Endothelial cell (in vitro differentiated cells): Measurements from ENCODE around the gene TMC3. TPM values are rescaled to one million over a fixed set of nuclear protein-coding genes. Genes with fewer than 3 reads are reported as not detected.
"Not testable (repeated sequence)": the region's sequence is repeated elsewhere in the genome, so short reads cannot be mapped to it uniquely, and the experiment has no call there.

Experiments used
- DNase-seq: peaks from one replicate; pipeline ENCODE4 v3.0.0; 2021; ENCODE audit warnings: low spot score
- H3K27ac Mint-ChIP-seq: one replicate; pipeline ENCODE4 v1.8.0; 2021; ENCODE audit warnings: mixed read lengths, inconsistent platforms; ENCODE audit not compliant: unreplicated experiment
- H3K27me3 Mint-ChIP-seq: one replicate; pipeline ENCODE4 v1.8.0; 2021; ENCODE audit warnings: mild to moderate bottlenecking, moderate library complexity, mixed read lengths, inconsistent platforms; ENCODE audit not compliant: unreplicated experiment
- H3K36me3 Mint-ChIP-seq: one replicate; pipeline ENCODE4 v1.8.0; 2021; ENCODE audit warnings: mild to moderate bottlenecking, low read depth, mixed read lengths, inconsistent platforms; ENCODE audit not compliant: unreplicated experiment
- H3K4me1 Mint-ChIP-seq: one replicate; pipeline ENCODE4 v1.8.0; 2021; ENCODE audit warnings: mild to moderate bottlenecking, mixed read lengths, inconsistent platforms; ENCODE audit not compliant: unreplicated experiment
- H3K4me3 Mint-ChIP-seq: one replicate; pipeline ENCODE4 v1.8.0; 2021; ENCODE audit warnings: mild to moderate bottlenecking, mixed read lengths, inconsistent platforms; ENCODE audit not compliant: unreplicated experiment
- H3K9me3 Mint-ChIP-seq: one replicate; pipeline ENCODE4 v1.8.0; 2021; ENCODE audit warnings: mixed read lengths, inconsistent platforms; ENCODE audit not compliant: unreplicated experiment
- total RNA-seq: library from RNA; stranded (reverse); fragmentation: NEBNext Ultra II Directional; extraction: Animal tissue kit (Norgen Biotek cat#: 25700); gene quantifications from one replicate; pipeline ENCODE4 v1.2.1, GENCODE V29; 2021; ENCODE audit not compliant: unreplicated experiment
- TF ChIP-seq, protein P1 (sequence below): fragments of 200-600 bp; sonication (generic); IDR thresholded peaks from one replicate; pipeline ENCODE4 v1.5.0; 2021; ENCODE audit warnings: antibody characterized with exemption; ENCODE audit not compliant: unreplicated experiment

Gene TMC3
- total RNA-seq, 1 donor from 2014 or later, result not detected

- no peaks in the 10 kb centered on the region for H3K9me3 Mint-ChIP-seq
- H3K4me3 Mint-ChIP-seq, result no peak overlapping the region
- peaks cover 4% of the 10 kb centered on the region for H3K36me3 Mint-ChIP-seq
- peaks cover 7% of the 10 kb centered on the region for H3K4me1 Mint-ChIP-seq
- peaks cover 3% of the 10 kb centered on the region for H3K27me3 Mint-ChIP-seq
- TF ChIP-seq, protein P1, sequence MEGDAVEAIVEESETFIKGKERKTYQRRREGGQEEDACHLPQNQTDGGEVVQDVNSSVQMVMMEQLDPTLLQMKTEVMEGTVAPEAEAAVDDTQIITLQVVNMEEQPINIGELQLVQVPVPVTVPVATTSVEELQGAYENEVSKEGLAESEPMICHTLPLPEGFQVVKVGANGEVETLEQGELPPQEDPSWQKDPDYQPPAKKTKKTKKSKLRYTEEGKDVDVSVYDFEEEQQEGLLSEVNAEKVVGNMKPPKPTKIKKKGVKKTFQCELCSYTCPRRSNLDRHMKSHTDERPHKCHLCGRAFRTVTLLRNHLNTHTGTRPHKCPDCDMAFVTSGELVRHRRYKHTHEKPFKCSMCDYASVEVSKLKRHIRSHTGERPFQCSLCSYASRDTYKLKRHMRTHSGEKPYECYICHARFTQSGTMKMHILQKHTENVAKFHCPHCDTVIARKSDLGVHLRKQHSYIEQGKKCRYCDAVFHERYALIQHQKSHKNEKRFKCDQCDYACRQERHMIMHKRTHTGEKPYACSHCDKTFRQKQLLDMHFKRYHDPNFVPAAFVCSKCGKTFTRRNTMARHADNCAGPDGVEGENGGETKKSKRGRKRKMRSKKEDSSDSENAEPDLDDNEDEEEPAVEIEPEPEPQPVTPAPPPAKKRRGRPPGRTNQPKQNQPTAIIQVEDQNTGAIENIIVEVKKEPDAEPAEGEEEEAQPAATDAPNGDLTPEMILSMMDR, result no peak
- no peak overlapping the region for H3K27ac Mint-ChIP-seq
- no peak for DNase-seq
These were observed 42.4 kb downstream of the TMC3 start for GRCh38 chr15:81331600-81331999.

GRCh38 chr15:81331141-81331540 is 42.9 kb downstream of the TMC3 start:
- DNase-seq, H3K4me3 Mint-ChIP-seq, H3K9me3 Mint-ChIP-seq, H3K4me1 Mint-ChIP-seq, H3K27me3 Mint-ChIP-seq, H3K27ac Mint-ChIP-seq, H3K36me3 Mint-ChIP-seq: not testable (repeated sequence)

DNA sequence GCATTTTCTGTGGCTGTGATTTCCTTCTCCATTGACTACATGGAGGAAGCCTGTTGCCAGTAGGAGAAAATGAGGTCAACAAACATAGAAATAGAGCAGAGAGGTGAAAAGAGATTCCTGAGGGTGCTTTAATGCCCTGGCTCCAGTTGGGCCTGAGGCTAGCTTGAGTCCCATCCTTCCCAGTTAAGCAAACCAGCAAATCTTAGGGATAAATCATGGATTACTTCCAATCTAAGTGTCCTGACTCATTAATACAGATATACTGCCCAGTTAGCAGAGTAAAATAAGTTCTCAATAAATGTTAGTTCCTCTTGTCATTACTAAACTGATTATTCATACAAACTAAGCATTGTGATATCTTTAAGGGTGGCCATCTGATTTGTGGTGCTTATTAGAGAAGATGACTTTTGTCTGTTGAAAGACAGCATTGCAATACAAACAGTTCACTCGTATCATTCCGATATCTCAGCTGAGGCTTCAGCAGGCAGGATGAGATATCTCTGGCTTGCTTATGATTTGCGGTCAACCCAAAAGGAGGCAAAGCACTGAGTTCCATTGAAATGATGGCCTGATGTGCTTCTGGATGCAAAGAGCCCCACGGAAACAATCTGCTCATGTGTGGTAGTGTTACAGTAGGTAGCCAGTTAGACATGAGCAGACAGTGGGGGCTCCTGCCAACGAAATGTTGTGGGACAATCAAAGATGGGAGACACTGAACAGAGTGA is 43.5 kb downstream of the TMC3 start:
- Mint-ChIP-seq H3K27me3 (peaks cover 3% of the 10 kb centered on the region), H3K4me1 (peaks cover under 1% of the 10 kb centered on the region), H3K4me3 (no peak overlapping the region), H3K27ac (no peak overlapping the region), H3K9me3 (no peaks in the 10 kb centered on the region), H3K36me3 (peaks cover 4% of the 10 kb centered on the region)
- TF ChIP-seq, protein P1, result no peak
- DNase-seq, result no peak

DNA sequence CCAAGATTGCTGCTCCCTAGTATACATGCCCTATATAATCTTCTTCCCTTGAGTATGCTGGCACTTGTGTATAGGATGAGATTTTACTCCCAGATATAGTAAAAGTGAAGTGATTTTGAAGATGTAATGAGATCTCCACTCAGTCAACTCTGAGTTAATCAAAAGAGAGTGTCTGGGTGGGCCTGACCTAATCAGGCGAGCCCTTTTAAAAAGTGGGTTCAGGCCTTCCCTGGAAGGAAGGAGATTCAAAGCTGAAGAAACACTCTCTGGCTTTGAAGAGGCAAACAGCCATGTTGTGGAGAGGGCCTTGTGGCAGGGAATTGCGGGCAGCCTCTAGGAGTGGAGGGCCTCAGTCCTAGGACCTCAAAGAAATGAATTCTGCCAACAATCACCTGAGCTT is 44.6 kb downstream of the TMC3 start:
- peaks cover 4% of the 10 kb centered on the region for H3K4me1 Mint-ChIP-seq
- H3K36me3 Mint-ChIP-seq, result peaks cover 4% of the 10 kb centered on the region
- H3K27me3 Mint-ChIP-seq, result peaks cover 3% of the 10 kb centered on the region
- H3K4me3 Mint-ChIP-seq, result no peak overlapping the region
- no peak overlapping the region for H3K27ac Mint-ChIP-seq
- TF ChIP-seq, protein P1, result no peak
- DNase-seq, result no peak
- H3K9me3 Mint-ChIP-seq, result no peaks in the 10 kb centered on the region

GRCh38 chr15:81327516-81327915 is 46.5 kb downstream of the TMC3 start:
- H3K27me3 Mint-ChIP-seq, result no peaks in the 10 kb centered on the region
- no peak overlapping the region for H3K27ac Mint-ChIP-seq
- H3K36me3 Mint-ChIP-seq, result no peaks in the 10 kb centered on the region
- peaks cover 7% of the 10 kb centered on the region for H3K4me1 Mint-ChIP-seq
- DNase-seq, result no peak
- no peak overlapping the region for H3K4me3 Mint-ChIP-seq
- TF ChIP-seq, protein P1, result no peak
- no peaks in the 10 kb centered on the region for H3K9me3 Mint-ChIP-seq
